Osteoblast (primary cell): ENCODE measurements around the gene LMOD1. TPM values are rescaled to one million over a fixed set of nuclear protein-coding genes. Genes with fewer than 3 reads are reported as not detected.

Source experiments
- DNase-seq: peaks from one replicate; pipeline ENCODE4 v3.0.0; 2011; ENCODE audit warnings: low spot score, mixed read lengths; ENCODE audit not compliant: insufficient read length; ENCODE audit errors: missing footprints
- H2AFZ ChIP-seq: 2 replicates; pipeline ENCODE4 v1.6.0; 2011; ENCODE audit warnings: mild to moderate bottlenecking, low read length
- H3K27ac ChIP-seq: 2 replicates; pipeline ENCODE4 v1.5.1; 2011; ENCODE audit warnings: mild to moderate bottlenecking, low read depth, low read length, moderate library complexity
- H3K27me3 ChIP-seq: 2 replicates; pipeline ENCODE4 v1.6.0; 2012; ENCODE audit warnings: mild to moderate bottlenecking, control low read depth, inconsistent platforms, low read length, moderate library complexity; ENCODE audit not compliant: insufficient read depth
- H3K36me3 ChIP-seq: 2 replicates; pipeline ENCODE4 v1.5.1; 2011; ENCODE audit warnings: mild to moderate bottlenecking, low read length, control low read depth, moderate library complexity; ENCODE audit not compliant: insufficient read depth
- H3K4me1 ChIP-seq: 2 replicates; pipeline ENCODE4 v1.5.1; 2011; ENCODE audit warnings: mild to moderate bottlenecking, low read length, control low read depth, moderate library complexity; ENCODE audit not compliant: insufficient read depth
- H3K4me2 ChIP-seq: 2 replicates; pipeline ENCODE4 v1.6.0; 2011; ENCODE audit warnings: mild to moderate bottlenecking, low read length; ENCODE audit not compliant: insufficient read depth
- H3K4me3 ChIP-seq: fragments of 200-600 bp; sonication (generic); 3 replicates; pipeline ENCODE4 v1.5.1; 2012; ENCODE audit warnings: mild to moderate bottlenecking, low read length, inconsistent platforms; ENCODE audit not compliant: insufficient read depth
- H3K79me2 ChIP-seq: 2 replicates; pipeline ENCODE4 v1.6.0; 2012; ENCODE audit warnings: mild to moderate bottlenecking, low read length, control low read depth, inconsistent platforms; ENCODE audit not compliant: insufficient read depth
- H3K9me3 ChIP-seq: 2 replicates; pipeline ENCODE4 v1.5.1; 2011; ENCODE audit warnings: low read depth, low read length, control low read depth
- H4K20me1 ChIP-seq: 2 replicates; pipeline ENCODE4 v1.6.0; 2012; ENCODE audit warnings: mild to moderate bottlenecking, low read length, control low read depth; ENCODE audit not compliant: insufficient read depth
- CTCF ChIP-seq: IDR thresholded peaks from 2 replicates; pipeline ENCODE4 v1.5.1; 2011; ENCODE audit warnings: mild to moderate bottlenecking, low read depth, low read length, moderate library complexity; ENCODE audit errors: extremely low read depth
- total RNA-seq: library from RNA; depleted of rRNA; stranded (reverse); fragments of >200 nt; gene quantifications from 2 replicates; pipeline ENCODE4 v1.2.3, GENCODE V29; 2012

The LMOD1 gene
- total RNA-seq, 1 donor: 21.7 TPM

DNA sequence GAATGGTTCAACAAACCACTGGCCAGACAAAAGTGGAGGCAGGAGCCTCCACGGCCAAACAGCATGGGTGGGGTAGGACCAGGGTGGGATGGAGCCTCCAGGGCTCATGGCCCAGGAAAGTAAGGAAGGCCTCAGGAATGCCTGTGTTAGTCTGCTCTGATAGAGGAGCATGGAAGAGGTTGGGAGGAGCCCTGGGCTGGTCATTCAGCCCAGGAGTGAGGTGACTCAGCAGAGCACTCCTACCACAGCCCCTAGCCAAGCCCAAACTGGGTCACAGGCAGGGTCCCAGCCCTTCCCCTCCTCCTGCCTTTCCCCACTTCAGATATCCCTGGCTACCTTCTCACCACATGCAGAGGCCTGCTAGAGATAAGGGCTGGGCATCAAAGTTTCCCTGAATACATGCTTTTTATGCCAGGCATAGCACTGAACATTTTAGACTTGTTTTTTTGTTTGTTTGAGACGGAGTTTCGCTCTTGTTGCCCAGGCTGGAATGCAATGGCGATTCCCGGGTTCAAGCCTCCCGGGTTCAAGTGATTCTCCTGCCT is 60.7 kb downstream of the LMOD1 start:
- Histone ChIP-seq H3K4me1 (peaks cover 45% of the 10 kb centered on the region), H3K27me3 (no peaks in the 10 kb centered on the region), H4K20me1 (peaks cover 19% of the 10 kb centered on the region), H2AFZ (no peak overlapping the region), H3K36me3 (peaks cover 4% of the 10 kb centered on the region), H3K4me2 (no peak overlapping the region), H3K27ac (no peak overlapping the region), H3K9me3 (no peaks in the 10 kb centered on the region), H3K79me2 (no peaks in the 10 kb centered on the region), H3K4me3 (no peak overlapping the region)
- TF ChIP-seq CTCF: no peak
- DNase-seq: peak; percentile 98

GRCh38 chr1:201884425-201884824 is 61.9 kb downstream of the LMOD1 start:
- H4K20me1 ChIP-seq: peaks cover 9% of the 10 kb centered on the region
- no peaks in the 10 kb centered on the region for H3K27me3 ChIP-seq
- no peak for TF ChIP-seq CTCF
- H2AFZ ChIP-seq: no peak overlapping the region
- no peaks in the 10 kb centered on the region for H3K36me3 ChIP-seq
- no peak for DNase-seq
- H3K4me2 ChIP-seq: no peak overlapping the region
- no peaks in the 10 kb centered on the region for H3K79me2 ChIP-seq
- no peak overlapping the region for H3K27ac ChIP-seq
- H3K4me3 ChIP-seq: no peak overlapping the region
- peaks cover 41% of the 10 kb centered on the region for H3K4me1 ChIP-seq
- no peaks in the 10 kb centered on the region for H3K9me3 ChIP-seq

GRCh38 chr1:201883786-201884185 is 62.6 kb downstream of the LMOD1 start:
- Histone ChIP-seq H3K36me3 (no peaks in the 10 kb centered on the region), H3K4me3 (no peak overlapping the region), H3K9me3 (no peaks in the 10 kb centered on the region), H4K20me1 (peaks cover 9% of the 10 kb centered on the region), H3K79me2 (no peaks in the 10 kb centered on the region), H3K27ac (peak overlapping the region; percentile 43), H3K27me3 (no peaks in the 10 kb centered on the region), H3K4me2 (peak overlapping the region; percentile 65), H2AFZ (no peak overlapping the region), H3K4me1 (peaks cover 35% of the 10 kb centered on the region)
- no peak for TF ChIP-seq CTCF
- peak; percentile 93 for DNase-seq

GRCh38 chr1:201883266-201883665 is 63.1 kb downstream of the LMOD1 start:
- Histone ChIP-seq H3K9me3 (no peaks in the 10 kb centered on the region), H3K4me1 (peaks cover 35% of the 10 kb centered on the region), H3K79me2 (no peaks in the 10 kb centered on the region), H3K4me3 (no peak overlapping the region), H3K27me3 (no peaks in the 10 kb centered on the region), H3K36me3 (no peaks in the 10 kb centered on the region), H3K4me2 (peak overlapping the region; percentile 65), H2AFZ (no peak overlapping the region), H3K27ac (peak overlapping the region; percentile 55), H4K20me1 (peaks cover 9% of the 10 kb centered on the region)
- no peak for DNase-seq
- no peak for TF ChIP-seq CTCF
